Thyroid gland (tissue), 4 donors: Measurements from ENCODE around the gene ZKSCAN8. TPM values are rescaled to one million over a fixed set of nuclear protein-coding genes. Genes with fewer than 3 reads are reported as not detected.

Source experiments
- DNase-seq, 2 donors: peaks; one replicate each; pipeline ENCODE4 v3.0.0-alpha.2; 2019
- H3K27ac ChIP-seq, 3 donors: fragments of 200-600 bp; sonication (generic); 1 replicate in 2 of 3; 2 replicates in 1 of 3; pipeline ENCODE4 v1.5.1; 2016 to 2019; ENCODE audit warnings: mild to moderate bottlenecking in 1 of 3, moderate library complexity in 1 of 3
- H3K27me3 ChIP-seq: fragments of 200-600 bp; sonication (generic); one replicate; pipeline ENCODE4 v1.5.1; 2019
- H3K36me3 ChIP-seq, 2 donors: fragments of 200-600 bp; sonication (generic); one replicate each; pipeline ENCODE4 v1.5.1; 2016 to 2019
- H3K4me1 ChIP-seq, 2 donors: fragments of 200-600 bp; sonication (generic); one replicate each; pipeline ENCODE4 v1.5.1; 2017 to 2019
- H3K4me3 ChIP-seq, 3 donors: fragments of 200-600 bp; sonication (generic); replicated peaks in 1 of 3; 1 replicate in 2 of 3; 2 replicates in 1 of 3; pipeline ENCODE4 v1.5.1; 2016; ENCODE audit warnings: mild to moderate bottlenecking in 1 of 3
- H3K9me3 ChIP-seq: fragments of 200-600 bp; sonication (generic); one replicate; pipeline ENCODE4 v1.5.1; 2017
- CTCF ChIP-seq, 6 experiments: fragments of 200-600 bp in 3 of 6; fragments of 450-650 bp in 3 of 6; sonication (generic) in 3 of 6; IDR thresholded peaks; one replicate each; pipeline ENCODE4 v1.5.1; 2016 to 2019; ENCODE audit warnings: antibody characterized with exemption in 6 of 6, mild to moderate bottlenecking in 2 of 6, inconsistent platforms in 1 of 6, moderate library complexity in 1 of 6
- POLR2A ChIP-seq, 2 donors: fragments of 450-650 bp; IDR thresholded peaks; one replicate each; pipeline ENCODE4 v1.6.1; 2017; ENCODE audit warnings: antibody characterized with exemption in 2 of 2, mild to moderate bottlenecking in 2 of 2, moderate library complexity in 1 of 2
- WGBS, 2 donors: methylation state at CpG; one replicate each; pipeline ENCODE4 v1.1.5; 2017; 5-methylcytosine and 5-hydroxymethylcytosine counted together
- intact Hi-C: fragments of 100-400 bp; cut with DNase I; formaldehyde crosslinking; loops from one replicate; pipeline ENCODE4 v1.15.1; 2023
- total RNA-seq, 4 donors: library from RNA; depleted of rRNA; stranded (reverse); fragments of >200 nt; gene quantifications; one replicate each; pipeline ENCODE4 v1.2.3, GENCODE V29; 2016

Gene ZKSCAN8
- total RNA-seq, 4 donors from 2014 or later, result 21.5 to 44.2 (median 26.8) TPM

- no peaks in the 10 kb centered on the region for H3K27me3 ChIP-seq
- peaks cover 7% of the 10 kb centered on the region for H3K9me3 ChIP-seq
- intact Hi-C loops, result no loop called here
- no peak overlapping the region for H3K4me3 ChIP-seq
- no peak overlapping the region for H3K27ac ChIP-seq
- WGBS, 2 donors, result 81% methylated on average over 6 of the region's 6 CpGs
- no peaks in the 10 kb centered on the region for H3K4me1 ChIP-seq
- no peak for TF ChIP-seq CTCF (IDR thresholded peaks at IDR 0.05)
- no peak for TF ChIP-seq POLR2A (IDR thresholded peaks at IDR 0.05)
- no peaks in the 10 kb centered on the region for H3K36me3 ChIP-seq
- DNase-seq, result no peak
Observed at GRCh38 chr6:28188111-28188979, 46.7 kb downstream of the ZKSCAN8 start.

- intact Hi-C loops, result no loop called here
- no peaks in the 10 kb centered on the region for H3K4me1 ChIP-seq
Observed at GRCh38 chr6:28200020-28200419, 58.3 kb downstream of the ZKSCAN8 start.

GRCh38 chr6:28203201-28203600 lies 61.5 kb downstream of the ZKSCAN8 start:
- 30 to 31% methylated on average over 4 of the region's 4 CpGs for WGBS, 2 donors
- H3K36me3 ChIP-seq, result no peaks in the 10 kb centered on the region
- no peaks in the 10 kb centered on the region for H3K9me3 ChIP-seq
- intact Hi-C loops, result no loop called here
- TF ChIP-seq POLR2A (IDR thresholded peaks at IDR 0.05) (no peak), CTCF (IDR thresholded peaks at IDR 0.05) (no peak)
- peaks cover 4 to 6% of the 10 kb centered on the region in 2 donors for H3K4me1 ChIP-seq
- H3K4me3 ChIP-seq, result no peak overlapping the region
- DNase-seq, result no peak
- peaks cover 11% of the 10 kb centered on the region for H3K27me3 ChIP-seq
- no peak overlapping the region for H3K27ac ChIP-seq

More at GRCh38 chr6:28200020-28200419, 58.3 kb downstream of the ZKSCAN8 start:
- H3K4me3 ChIP-seq, result no peak overlapping the region
- TF ChIP-seq CTCF (IDR thresholded peaks at IDR 0.05) (no peak), POLR2A (IDR thresholded peaks at IDR 0.05) (no peak)
- no peak overlapping the region for H3K27ac ChIP-seq
- no peak for DNase-seq
- H3K27me3 ChIP-seq, result no peaks in the 10 kb centered on the region
- 55 to 59% methylated on average over 1 of the region's 1 CpG for WGBS, 2 donors
- H3K9me3 ChIP-seq, result no peaks in the 10 kb centered on the region
- no peaks in the 10 kb centered on the region for H3K36me3 ChIP-seq

GRCh38 chr6:28205879-28206278 lies 64.2 kb downstream of the ZKSCAN8 start:
- H3K27ac ChIP-seq, result no peak overlapping the region
- DNase-seq, result no peak
- intact Hi-C loops, result no loop called here
- no peaks in the 10 kb centered on the region for H3K9me3 ChIP-seq
- peaks cover 28% of the 10 kb centered on the region for H3K27me3 ChIP-seq
- H3K36me3 ChIP-seq, result no peaks in the 10 kb centered on the region
- 78 to 82% methylated on average over 1 of the region's 1 CpG for WGBS, 2 donors
- peaks cover 4 to 6% of the 10 kb centered on the region in 2 donors for H3K4me1 ChIP-seq
- no peak overlapping the region for H3K4me3 ChIP-seq
- no peak for TF ChIP-seq CTCF (IDR thresholded peaks at IDR 0.05)
- no peak for TF ChIP-seq POLR2A (IDR thresholded peaks at IDR 0.05)

GRCh38 chr6:28206527-28206926 lies 64.8 kb downstream of the ZKSCAN8 start:
- DNase-seq, result no peak
- Histone ChIP-seq H3K4me3 (no peak overlapping the region), H3K27ac (no peak overlapping the region), H3K9me3 (no peaks in the 10 kb centered on the region), H3K27me3 (peaks cover 33% of the 10 kb centered on the region), H3K4me1 (peaks cover 4 to 6% of the 10 kb centered on the region in 2 donors), H3K36me3 (no peaks in the 10 kb centered on the region)
- 54 to 58% methylated on average over 3 of the region's 3 CpGs for WGBS, 2 donors
- intact Hi-C loops, result no loop called here
- TF ChIP-seq POLR2A (IDR thresholded peaks at IDR 0.05) (no peak), CTCF (IDR thresholded peaks at IDR 0.05) (no peak)
